Keratinocyte (primary cell): Measurements from ENCODE around the gene N4BP2L1. TPM values are rescaled to one million over a fixed set of nuclear protein-coding genes. Genes with fewer than 3 reads are reported as not detected.
A peak's percentile ranks its signal among the peaks of the same experiment; 100 is the strongest.

Source experiments
- DNase-seq: peaks from one replicate; pipeline ENCODE4 v3.0.0-alpha.2; 2011; ENCODE audit warnings: low read depth, missing footprints, low spot score
- FAIRE-seq: peaks from 2 replicates; lab custom pipeline; 2011; peaks lifted over from hg19 to GRCh38; lab: Jason Lieb, UNC
- H2AFZ ChIP-seq: 2 replicates; pipeline ENCODE4 v1.6.0; 2012; ENCODE audit warnings: low read length, control low read depth, inconsistent platforms; ENCODE audit not compliant: control insufficient read depth
- H3K27ac ChIP-seq: 2 replicates; pipeline ENCODE4 v1.5.1; 2011; ENCODE audit warnings: low read length; ENCODE audit not compliant: control insufficient read depth, insufficient read depth
- H3K27me3 ChIP-seq: 3 replicates; pipeline ENCODE4 v1.6.0; 2011; ENCODE audit warnings: low read length; ENCODE audit not compliant: control insufficient read depth, insufficient read depth; ENCODE audit errors: extremely low read depth
- H3K36me3 ChIP-seq, 2 experiments: 2 replicates in 1 of 2; 3 replicates in 1 of 2; pipeline ENCODE4 v1.5.1; 2011; ENCODE audit warnings: low read length in 2 of 2, mild to moderate bottlenecking in 1 of 2; ENCODE audit not compliant: control insufficient read depth in 2 of 2, insufficient read depth in 2 of 2; ENCODE audit errors: extremely low read depth in 1 of 2
- H3K4me1 ChIP-seq: 3 replicates; pipeline ENCODE4 v1.5.1; 2011; ENCODE audit warnings: low read length; ENCODE audit not compliant: control insufficient read depth, insufficient read depth; ENCODE audit errors: extremely low read depth
- H3K4me2 ChIP-seq: 3 replicates; pipeline ENCODE4 v1.6.0; 2011; ENCODE audit warnings: low read depth, low read length; ENCODE audit not compliant: control insufficient read depth, insufficient read depth; ENCODE audit errors: extremely low read depth
- H3K4me3 ChIP-seq, 3 experiments: fragments of 200-600 bp in 1 of 3; sonication (generic) in 1 of 3; 2 replicates in 2 of 3; 3 replicates in 1 of 3; pipeline ENCODE4 v1.5.1; 2011 to 2016; ENCODE audit warnings: low read length in 3 of 3, mild to moderate bottlenecking in 3 of 3, control low read depth in 2 of 3, inconsistent platforms in 1 of 3, low read depth in 1 of 3, mixed read lengths in 1 of 3, mixed run types in 1 of 3, moderate library complexity in 1 of 3; ENCODE audit not compliant: control insufficient read depth in 2 of 3, insufficient read depth in 2 of 3; ENCODE audit errors: extremely low read depth in 1 of 3
- H3K79me2 ChIP-seq: 2 replicates; pipeline ENCODE4 v1.6.0; 2012; ENCODE audit warnings: low read length; ENCODE audit not compliant: control insufficient read depth, insufficient read depth
- H3K9ac ChIP-seq: 3 replicates; pipeline ENCODE4 v1.6.0; 2011; ENCODE audit warnings: low read length; ENCODE audit not compliant: control insufficient read depth, insufficient read depth; ENCODE audit errors: extremely low read depth
- H3K9me1 ChIP-seq: 3 replicates; pipeline ENCODE4 v1.6.0; 2011; ENCODE audit warnings: low read length; ENCODE audit not compliant: control insufficient read depth, insufficient read depth; ENCODE audit errors: extremely low read depth
- H3K9me3 ChIP-seq: 2 replicates; pipeline ENCODE4 v1.5.1; 2012; ENCODE audit warnings: low read depth, low read length; ENCODE audit not compliant: control insufficient read depth
- H4K20me1 ChIP-seq: 3 replicates; pipeline ENCODE4 v1.6.0; 2011; ENCODE audit warnings: low read length; ENCODE audit not compliant: control insufficient read depth, insufficient read depth; ENCODE audit errors: extremely low read depth
- EZH2 ChIP-seq: IDR thresholded peaks from one replicate; pipeline ENCODE4 v1.6.1; 2012; ENCODE audit warnings: inconsistent platforms, mild to moderate bottlenecking, low read length, moderate library complexity
- dilution Hi-C: fragments of 300-500 bp; cut with MboI; formaldehyde crosslinking; loops from one replicate; pipeline ENCODE4 v1.7.0; 2020; ENCODE audit warnings: low sequenced_read_pairs; ENCODE audit not compliant: extremely low pct_ligation_motif_present
- polyA plus RNA-seq, 5 experiments: library from polyadenylated mRNA; depleted of rRNA in 3 of 5; stranded (reverse) in 3 of 5; stranded (forward) in 1 of 5; unstranded in 1 of 5; fragments of >200 nt; gene quantifications; 1 replicate in 1 of 5; 2 replicates in 3 of 5; 3 replicates in 1 of 5; pipeline versions ENCODE4 v1.2.1 to v1.2.3, GENCODE V29; 2011 to 2012; ENCODE audit warnings: missing spikeins in 2 of 5, low read depth in 1 of 5, low replicate concordance in 1 of 5
- TF ChIP-seq, protein P1 (sequence below), 3 experiments: IDR thresholded peaks in 1 of 3; conservative IDR thresholded peaks in 1 of 3; optimal IDR thresholded peaks in 1 of 3; 2 replicates in 2 of 3; 3 replicates in 1 of 3; pipeline versions ENCODE3 to v1.5.1; 2011; ENCODE audit warnings: low read length in 3 of 3, mild to moderate bottlenecking in 3 of 3, moderate library complexity in 2 of 3, control low read depth in 1 of 3, inconsistent platforms in 1 of 3; ENCODE audit not compliant: insufficient read depth in 2 of 3; ENCODE audit errors: extremely low read depth in 1 of 3

Gene N4BP2L1
- polyA plus RNA-seq, 1 donor (not counting 4 experiments of a cell fraction or from before 2014, with no cell fraction given), result 1.3 TPM

DNA sequence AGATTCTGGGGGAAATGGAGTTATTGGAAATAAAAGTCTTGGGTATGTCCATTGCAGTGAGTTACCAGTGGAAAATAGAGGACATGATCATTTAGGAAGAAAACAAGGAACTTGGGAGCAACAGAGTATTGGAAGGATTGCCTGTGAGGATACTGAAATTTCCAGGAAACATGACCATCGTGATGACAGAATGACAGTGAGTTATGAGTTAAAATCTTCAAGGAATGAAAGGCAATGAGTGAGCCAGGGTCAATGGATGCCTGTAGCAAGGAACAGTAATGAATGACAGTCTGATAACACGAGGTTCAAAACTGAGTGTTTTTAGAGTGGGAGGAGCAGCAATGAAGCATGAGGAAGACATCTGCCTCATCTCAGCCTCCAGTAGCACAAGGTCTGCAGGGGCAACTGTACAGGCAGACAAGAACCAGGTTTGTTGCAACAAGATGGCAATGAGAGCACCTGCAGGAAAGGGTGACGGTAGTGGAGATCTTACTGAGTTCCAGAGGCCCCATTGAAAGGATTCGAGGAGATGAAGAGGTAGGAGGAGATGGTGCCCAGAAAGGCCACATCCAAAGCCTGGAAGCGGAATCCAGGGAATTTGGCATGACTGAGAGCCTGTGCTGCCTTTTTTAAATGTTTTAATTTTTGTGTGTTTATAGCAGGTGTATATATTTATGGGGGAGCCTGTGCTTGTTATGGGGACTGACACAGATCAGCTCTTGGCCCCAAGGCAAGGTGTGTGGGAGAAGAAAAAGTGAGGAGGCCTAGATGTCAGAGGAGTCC lies 43.9 kb downstream of the N4BP2L1 start:
- H3K9me1 ChIP-seq, result no peaks in the 10 kb centered on the region
- no peaks in the 10 kb centered on the region for H3K9me3 ChIP-seq
- H3K27ac ChIP-seq, result no peak overlapping the region
- dilution Hi-C loops, result no loop called here
- DNase-seq (no peak), FAIRE-seq (no peak)
- no peaks in the 10 kb centered on the region for H3K79me2 ChIP-seq
- H3K36me3 ChIP-seq, result peaks cover 0 to 7% of the 10 kb centered on the region in 2 experiments
- H3K27me3 ChIP-seq, result no peaks in the 10 kb centered on the region
- TF ChIP-seq, protein P1, sequence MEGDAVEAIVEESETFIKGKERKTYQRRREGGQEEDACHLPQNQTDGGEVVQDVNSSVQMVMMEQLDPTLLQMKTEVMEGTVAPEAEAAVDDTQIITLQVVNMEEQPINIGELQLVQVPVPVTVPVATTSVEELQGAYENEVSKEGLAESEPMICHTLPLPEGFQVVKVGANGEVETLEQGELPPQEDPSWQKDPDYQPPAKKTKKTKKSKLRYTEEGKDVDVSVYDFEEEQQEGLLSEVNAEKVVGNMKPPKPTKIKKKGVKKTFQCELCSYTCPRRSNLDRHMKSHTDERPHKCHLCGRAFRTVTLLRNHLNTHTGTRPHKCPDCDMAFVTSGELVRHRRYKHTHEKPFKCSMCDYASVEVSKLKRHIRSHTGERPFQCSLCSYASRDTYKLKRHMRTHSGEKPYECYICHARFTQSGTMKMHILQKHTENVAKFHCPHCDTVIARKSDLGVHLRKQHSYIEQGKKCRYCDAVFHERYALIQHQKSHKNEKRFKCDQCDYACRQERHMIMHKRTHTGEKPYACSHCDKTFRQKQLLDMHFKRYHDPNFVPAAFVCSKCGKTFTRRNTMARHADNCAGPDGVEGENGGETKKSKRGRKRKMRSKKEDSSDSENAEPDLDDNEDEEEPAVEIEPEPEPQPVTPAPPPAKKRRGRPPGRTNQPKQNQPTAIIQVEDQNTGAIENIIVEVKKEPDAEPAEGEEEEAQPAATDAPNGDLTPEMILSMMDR (optimal IDR thresholded peaks at IDR 0.05 in 1 of 3, IDR thresholded peaks at IDR 0.05 in 1 of 3, conservative IDR thresholded peaks at IDR 0.05 in 1 of 3; ENCODE audit: extremely low read depth in 1 of 3, insufficient read depth in 2 of 3, low read length in 3 of 3), result no peak
- no peak for TF ChIP-seq EZH2
- no peak overlapping the region for H3K4me3 ChIP-seq
- no peak overlapping the region for H2AFZ ChIP-seq
- H3K4me2 ChIP-seq, result no peak overlapping the region
- no peaks in the 10 kb centered on the region for H3K4me1 ChIP-seq
- H3K9ac ChIP-seq, result no peak overlapping the region
- H4K20me1 ChIP-seq, result no peaks in the 10 kb centered on the region

DNA sequence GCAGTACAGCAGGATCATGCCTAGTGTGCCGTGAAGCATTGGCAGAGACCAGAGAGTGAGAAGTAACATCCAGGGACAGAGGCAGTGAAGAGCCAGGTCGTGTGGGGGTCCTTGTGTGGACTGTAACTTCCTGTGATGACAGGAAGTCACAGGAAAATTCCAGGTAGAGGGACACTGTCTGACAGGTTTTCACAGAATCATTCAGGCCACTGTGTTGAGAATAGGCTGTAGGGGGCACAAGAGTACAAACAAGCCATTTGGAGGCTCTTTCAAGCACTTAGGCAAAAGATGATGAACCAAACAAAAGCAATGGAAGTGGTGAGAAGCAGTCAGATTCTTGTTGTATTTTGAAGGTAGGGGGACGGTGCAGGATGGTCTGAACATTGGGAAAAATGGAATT lies 46.4 kb downstream of the N4BP2L1 start:
- Histone ChIP-seq H3K79me2 (no peaks in the 10 kb centered on the region), H3K9me3 (no peaks in the 10 kb centered on the region), H3K36me3 (peaks cover 0 to 7% of the 10 kb centered on the region in 2 experiments), H4K20me1 (no peaks in the 10 kb centered on the region), H3K4me1 (no peaks in the 10 kb centered on the region), H2AFZ (no peak overlapping the region), H3K27ac (no peak overlapping the region), H3K4me2 (no peak overlapping the region), H3K27me3 (no peaks in the 10 kb centered on the region), H3K9ac (no peak overlapping the region), H3K9me1 (no peaks in the 10 kb centered on the region), H3K4me3 (no peak overlapping the region)
- no peak for TF ChIP-seq EZH2
- TF ChIP-seq, protein P1 (optimal IDR thresholded peaks at IDR 0.05 in 1 of 3, IDR thresholded peaks at IDR 0.05 in 1 of 3, conservative IDR thresholded peaks at IDR 0.05 in 1 of 3; ENCODE audit: extremely low read depth in 1 of 3, insufficient read depth in 2 of 3, low read length in 3 of 3), result peak; percentile 32 to 49 (median 43)
- peak; percentile 63 for FAIRE-seq
- dilution Hi-C loops, result no loop called here
- no peak for DNase-seq
